CD4-positive, alpha-beta T cell treated with Interleukin-15 for 1 hour (primary cell): ENCODE results near the gene SLC34A3.

Experiments
- DNase-seq: peaks from one replicate; pipeline ENCODE4 v3.0.0-alpha.2; 2020

SLC34A3 gene

DNA sequence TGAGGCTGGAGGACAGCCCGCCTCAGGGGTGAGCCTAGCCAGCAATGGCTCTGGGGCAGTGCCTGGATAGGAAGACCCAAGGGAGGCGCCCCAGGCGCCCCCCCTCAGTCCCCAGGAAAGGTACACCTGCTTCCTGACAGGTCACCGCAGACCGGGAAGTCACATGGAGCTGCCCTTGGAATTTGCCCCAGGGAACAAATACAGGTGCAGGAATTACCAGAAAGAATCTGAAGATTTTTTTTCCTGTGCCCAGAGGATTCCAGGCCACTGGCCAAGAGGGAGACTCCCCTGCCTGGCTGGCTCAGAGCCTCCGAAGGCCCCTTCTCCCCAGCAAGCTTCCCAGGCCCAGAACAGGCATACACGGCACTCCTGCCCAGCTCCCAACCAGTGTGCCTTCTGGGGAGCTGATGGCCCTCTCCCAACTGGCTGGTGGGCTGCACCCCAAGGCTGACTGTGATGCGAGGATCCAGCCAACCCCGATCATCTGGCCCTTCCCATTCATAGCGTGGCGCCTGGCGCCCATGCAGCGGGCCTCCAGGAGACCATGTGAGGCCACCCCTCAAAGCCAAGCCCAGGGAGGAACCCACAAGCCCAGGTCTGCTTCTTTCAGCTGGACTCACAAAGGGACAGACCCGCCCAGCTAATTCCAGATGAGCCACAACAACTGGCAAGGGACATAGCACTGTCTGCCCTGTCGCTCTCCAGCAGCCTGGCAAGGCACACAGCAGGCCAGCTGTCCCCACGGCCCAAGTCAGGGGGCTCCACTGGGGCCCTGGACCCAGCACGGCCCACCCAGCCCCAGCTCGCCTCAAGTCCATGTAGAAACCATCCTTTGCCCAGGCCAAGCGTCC lies 32.4 kb upstream of the SLC34A3 start:
- DNase-seq, result no peak

- DNase-seq, result no peak
Measured at GRCh38 chr9:137198902-137199283, 31.8 kb upstream of the SLC34A3 start.

- DNase-seq, result no peak
Measured at GRCh38 chr9:137199411-137200121, 31.1 kb upstream of the SLC34A3 start.

GRCh38 chr9:137200311-137201204 lies 30.1 kb upstream of the SLC34A3 start, which contains the start of gene TPRN:
Gene TPRN, minus strand, starts transcription at chr9:137200741. Its CDS starts 30 bp downstream, at chr9:137200711.
- DNase-seq, result peak; percentile 99

DNA sequence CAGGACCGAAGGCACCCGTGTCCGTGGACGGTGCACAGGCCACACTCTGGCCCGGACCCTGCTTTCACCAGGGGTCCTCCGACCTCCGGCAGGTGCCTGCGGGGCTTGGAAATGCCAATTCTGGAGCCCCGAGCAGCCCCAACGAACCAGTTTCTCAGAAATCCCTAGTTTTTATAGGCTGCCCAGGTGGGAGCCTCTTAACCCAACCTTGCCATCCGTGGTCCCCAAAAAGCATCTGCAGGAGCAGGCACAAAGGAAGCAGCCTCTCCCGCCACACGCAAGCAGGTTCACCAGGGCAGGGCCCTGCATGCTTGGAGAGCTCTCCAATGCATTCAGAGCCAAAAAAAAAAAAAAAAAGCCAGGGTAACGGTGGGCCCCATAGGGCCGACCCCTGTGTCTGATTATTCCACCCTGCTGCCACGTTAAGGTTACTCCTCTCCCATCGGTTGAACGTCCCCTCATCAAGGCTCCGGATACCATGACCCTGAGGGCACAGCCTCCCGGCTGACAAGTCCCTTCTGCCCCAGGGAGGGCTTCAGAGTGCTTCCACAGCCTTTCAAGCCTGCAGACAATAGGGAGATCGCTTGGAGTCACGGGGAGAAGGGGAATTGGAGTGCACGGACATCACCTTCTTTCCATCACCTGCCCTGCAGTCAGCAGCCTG lies 29.4 kb upstream of the SLC34A3 start:
- DNase-seq, result no peak

- no peak for DNase-seq
Measured at GRCh38 chr9:137202966-137203365, 27.7 kb upstream of the SLC34A3 start.

- DNase-seq, result no peak
Measured at GRCh38 chr9:137204731-137205125, 26.0 kb upstream of the SLC34A3 start.

DNA sequence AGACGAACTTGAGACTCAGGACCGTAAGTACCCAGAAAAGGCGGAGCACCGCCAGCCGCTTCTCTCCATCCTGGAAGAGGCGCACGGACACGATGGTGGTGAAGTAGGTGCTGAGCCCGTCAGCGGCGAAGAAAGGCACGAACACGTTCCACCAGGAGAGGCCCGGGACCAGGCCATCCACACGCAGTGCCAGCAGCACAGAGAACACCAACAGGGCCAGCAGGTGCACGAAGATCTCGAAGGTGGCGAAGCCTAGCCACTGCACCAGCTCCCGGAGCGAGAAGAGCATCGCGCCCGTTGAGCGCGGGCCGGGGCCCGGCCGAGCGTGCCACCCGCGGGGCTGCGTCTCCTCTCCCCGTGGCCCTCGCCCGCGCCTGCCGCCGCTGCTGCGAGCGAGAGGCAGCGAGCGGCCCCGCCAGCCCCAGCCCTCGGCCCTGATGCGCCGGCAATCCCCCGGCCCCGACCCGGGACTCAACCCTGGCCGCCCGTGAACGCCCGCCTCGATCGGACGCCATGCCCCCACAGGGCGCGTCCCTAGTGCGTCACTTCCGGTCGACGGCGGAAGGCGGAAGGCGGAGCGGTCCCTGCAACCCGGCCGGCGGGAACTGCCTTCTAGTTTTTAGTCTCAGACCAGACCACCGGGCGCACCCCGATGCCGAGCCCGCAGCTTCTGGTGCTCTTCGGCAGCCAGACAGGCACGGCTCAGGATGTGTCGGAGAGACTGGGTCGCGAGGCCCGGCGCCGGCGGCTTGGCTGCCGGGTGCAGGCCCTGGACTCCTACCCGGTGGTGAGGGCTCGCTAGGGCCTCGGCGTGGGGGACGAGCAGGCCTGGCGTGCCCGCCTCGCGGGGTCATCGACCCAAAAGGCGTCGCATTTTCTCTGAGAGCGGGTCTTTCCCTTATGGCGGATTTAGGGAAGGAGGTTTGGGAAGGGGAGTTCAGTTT lies 25.3 kb upstream of the SLC34A3 start, which contains the start of the genes NDOR1 and TMEM203:
Gene NDOR1, plus strand, starts transcription at position 575 of the 944 bp plus-strand sequence. Its CDS starts 78 bp downstream, at position 653.
Gene TMEM203, minus strand, starts transcription at position 523 of the 944 bp plus-strand sequence. Its CDS starts 234 bp downstream, at position 289.
- DNase-seq, result peak; percentile 89

GRCh38 chr9:137206602-137207001 lies 24.1 kb upstream of the SLC34A3 start:
- no peak for DNase-seq

DNA sequence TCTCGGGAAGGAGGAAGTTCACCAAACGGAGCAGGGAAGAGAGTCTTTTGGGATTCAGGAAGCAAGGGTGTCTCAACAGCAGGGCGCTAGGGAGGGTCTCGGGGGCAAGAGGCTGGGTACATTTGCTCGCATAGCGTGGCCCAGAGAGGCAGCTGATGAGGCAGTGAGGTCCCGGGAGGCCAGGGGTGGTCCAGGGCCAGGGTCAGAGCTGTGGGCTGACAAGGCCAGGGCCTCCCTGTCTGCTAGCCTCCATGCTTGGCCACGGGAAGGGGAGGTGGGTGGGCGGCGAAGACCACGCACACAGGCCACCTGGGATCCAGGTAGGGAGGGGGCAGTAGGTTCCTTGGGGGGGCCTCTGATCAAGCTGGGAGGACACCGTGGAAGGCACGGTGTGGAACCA lies 19.2 kb upstream of the SLC34A3 start:
- no peak for DNase-seq

DNA sequence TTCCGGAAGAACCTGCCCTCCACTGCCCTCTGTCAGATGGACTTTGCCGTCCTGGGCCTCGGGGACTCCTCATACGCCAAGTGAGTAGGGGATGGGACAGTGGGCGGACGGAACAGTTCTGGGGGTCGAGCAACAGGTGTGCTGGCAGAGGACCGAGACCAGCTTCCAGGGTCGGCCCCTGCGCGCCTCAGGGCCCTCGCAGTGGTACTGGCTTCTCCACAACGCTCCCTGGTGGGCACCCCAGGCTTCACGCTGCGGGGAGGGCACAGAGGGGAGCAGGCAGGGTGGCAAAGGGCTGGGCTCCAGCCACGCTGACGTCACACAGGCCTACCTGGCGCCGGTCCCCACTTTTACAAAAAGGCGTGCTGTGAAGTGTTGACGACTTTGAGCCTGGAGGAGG lies 18.2 kb upstream of the SLC34A3 start:
- DNase-seq, result no peak

DNA sequence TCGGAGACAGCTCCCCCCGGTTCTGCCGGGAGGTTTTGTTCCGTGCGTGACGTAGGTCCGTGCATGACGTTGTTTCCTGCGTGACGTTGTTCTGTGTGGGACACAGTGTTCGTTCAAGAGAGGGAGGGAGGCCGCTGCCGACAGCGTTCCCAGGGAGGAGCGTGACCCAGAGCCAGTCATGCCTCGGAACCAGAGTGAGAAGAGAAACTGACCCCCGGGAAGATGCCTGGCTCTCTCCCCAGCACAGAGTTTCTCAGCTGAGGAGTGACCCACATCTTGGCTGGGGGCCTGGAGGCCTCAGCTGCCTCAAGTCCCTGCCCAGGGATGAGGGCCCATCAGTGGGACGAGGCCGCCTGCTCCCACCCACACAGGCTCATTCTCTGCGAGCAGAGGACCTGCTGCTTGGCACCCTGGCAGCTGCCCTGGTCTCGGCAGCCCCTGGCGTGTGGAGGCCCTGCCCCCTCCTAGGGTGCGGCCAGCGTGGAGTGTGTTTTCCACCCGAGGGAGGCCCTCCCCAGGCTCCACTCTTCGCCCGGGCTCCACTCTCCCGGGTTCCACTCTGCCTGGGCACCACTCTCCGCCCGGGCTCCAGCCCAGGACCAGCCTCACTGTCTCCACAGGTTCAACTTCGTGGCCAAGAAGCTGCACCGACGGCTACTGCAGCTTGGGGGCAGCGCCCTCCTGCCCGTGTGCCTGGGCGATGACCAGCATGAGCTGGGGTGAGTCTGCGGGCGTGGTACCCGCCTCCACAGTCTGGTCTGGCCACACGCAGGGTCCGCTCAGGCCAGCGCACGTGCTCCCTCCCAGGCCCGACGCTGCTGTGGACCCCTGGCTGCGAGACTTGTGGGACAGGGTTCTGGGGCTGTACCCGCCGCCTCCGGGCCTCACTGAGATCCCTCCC lies 17.3 kb upstream of the SLC34A3 start:
- no peak for DNase-seq

GRCh38 chr9:137214620-137215019 lies 16.1 kb upstream of the SLC34A3 start:
- DNase-seq, result no peak

DNA sequence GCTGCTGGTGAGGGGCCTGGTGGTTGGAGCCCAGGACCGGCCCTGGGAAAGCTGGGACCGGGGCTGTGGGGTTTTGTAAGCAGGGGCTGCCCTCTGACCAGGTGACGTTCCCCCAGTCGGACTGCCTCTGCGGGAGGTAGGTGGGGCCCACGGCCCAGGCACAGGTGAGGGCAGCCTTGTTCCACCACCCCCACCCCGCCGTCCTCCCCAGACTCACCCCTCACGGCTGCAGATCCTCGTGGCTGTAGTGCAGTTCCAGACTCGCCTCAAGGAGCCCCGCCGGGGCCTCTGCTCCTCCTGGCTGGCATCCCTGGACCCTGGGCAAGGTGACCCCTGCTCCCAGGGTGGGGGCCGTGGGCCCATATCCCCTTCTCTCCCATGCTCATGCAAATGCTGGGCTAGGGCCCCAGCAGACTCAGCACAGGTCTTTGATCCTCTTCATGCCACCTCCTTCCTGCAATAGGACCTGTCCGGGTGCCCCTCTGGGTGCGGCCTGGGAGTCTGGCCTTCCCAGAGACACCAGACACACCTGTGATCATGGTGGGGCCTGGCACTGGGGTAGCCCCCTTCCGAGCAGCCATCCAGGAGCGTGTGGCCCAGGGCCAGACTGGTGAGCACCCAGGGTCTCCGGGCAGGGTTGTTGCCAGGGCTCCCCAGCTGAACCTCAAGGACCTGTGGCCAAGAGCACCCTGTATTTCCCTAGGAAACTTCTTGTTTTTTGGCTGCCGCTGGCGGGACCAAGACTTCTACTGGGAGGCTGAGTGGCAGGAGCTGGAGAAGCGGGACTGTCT lies 15.3 kb upstream of the SLC34A3 start:
- no peak for DNase-seq

GRCh38 chr9:137216188-137216965 lies 14.3 kb upstream of the SLC34A3 start:
- DNase-seq, result no peak

DNA sequence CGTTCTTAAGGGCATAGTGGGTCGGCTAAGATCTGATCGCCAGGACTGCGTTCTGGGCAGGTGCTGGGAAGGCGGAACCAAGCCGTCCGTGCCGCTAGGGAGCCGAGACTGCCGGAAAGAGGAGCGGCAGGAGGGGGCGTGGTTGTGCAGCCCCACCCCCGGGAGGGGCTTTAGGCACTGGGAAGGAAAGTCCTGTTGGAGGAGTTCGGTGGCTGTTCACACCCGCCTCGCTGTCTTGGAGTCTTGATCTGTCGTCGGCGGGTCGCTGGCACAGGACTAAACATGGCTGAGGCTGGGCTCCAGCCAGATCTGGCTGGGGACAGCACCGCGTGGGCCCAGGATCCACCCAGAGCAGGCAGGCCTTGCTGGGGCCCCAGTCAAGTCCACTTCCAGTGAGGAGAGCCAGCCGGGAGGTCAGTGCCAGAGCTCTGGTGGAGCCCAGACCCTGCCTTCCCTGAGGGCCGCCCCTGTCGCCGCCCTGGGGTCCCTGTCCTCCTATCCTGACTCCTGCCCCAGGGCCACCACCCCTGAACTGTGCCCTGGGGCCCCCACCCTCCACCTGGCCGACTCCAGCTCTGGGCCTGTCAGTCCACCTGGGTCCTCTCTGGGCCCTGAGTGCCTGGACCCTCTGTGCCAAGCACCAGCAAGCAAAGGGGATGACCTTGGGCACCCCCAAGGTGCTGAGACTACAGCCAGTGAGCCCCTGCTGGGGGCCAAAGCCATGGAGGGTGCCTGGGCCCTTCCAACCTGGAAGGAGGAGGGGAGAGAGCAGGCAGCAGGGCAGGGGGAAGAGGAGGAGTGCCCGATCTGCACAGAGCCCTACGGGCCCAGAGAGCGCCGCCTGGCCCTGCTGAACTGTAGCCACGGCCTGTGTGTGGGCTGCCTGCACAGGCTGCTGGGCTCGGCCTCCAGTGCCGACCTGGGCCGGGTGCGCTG lies 13.2 kb upstream of the SLC34A3 start:
- DNase-seq, result no peak

- DNase-seq, result no peak
Measured at GRCh38 chr9:137218212-137218753, 12.4 kb upstream of the SLC34A3 start.
